Heart right ventricle (tissue), 16 donors: ENCODE results near the gene OR9Q1. TPM values are rescaled to one million over a fixed set of nuclear protein-coding genes. Genes with fewer than 3 reads are reported as not detected.

Source experiments
- ATAC-seq, 8 donors: fragments of 200-7000 bp; cut with Tn5 transposase; one replicate each; pipeline ENCODE4 v1.9.1; 2020; ENCODE audit warnings: mild to moderate bottlenecking in 8 of 8, moderate library complexity in 8 of 8, moderate number of reproducible peaks in 1 of 8
- DNase-seq, 2 donors: peaks; one replicate each; pipeline ENCODE4 v3.0.0-alpha.2; 2020
- H3K27ac ChIP-seq, 10 donors: fragments of 200-600 bp; sonication (generic) in 2 of 10; one replicate each; pipeline versions ENCODE4 v1.5.0 to v1.8.0; 2020 to 2022; ENCODE audit warnings: mild to moderate bottlenecking in 3 of 10
- H3K27me3 ChIP-seq, 7 donors: fragments of 200-600 bp; one replicate each; pipeline ENCODE4 v1.8.0; 2021 to 2022; ENCODE audit warnings: mild to moderate bottlenecking in 2 of 7
- H3K36me3 ChIP-seq, 9 donors: fragments of 200-600 bp; sonication (generic) in 1 of 9; one replicate each; pipeline versions ENCODE4 v1.5.0 to v1.8.0; 2020 to 2022; ENCODE audit warnings: mild to moderate bottlenecking in 2 of 9
- H3K4me1 ChIP-seq, 9 donors: fragments of 200-600 bp; sonication (generic) in 1 of 9; one replicate each; pipeline versions ENCODE4 v1.5.0 to v1.8.0; 2020 to 2022; ENCODE audit warnings: mild to moderate bottlenecking in 4 of 9
- H3K4me3 ChIP-seq, 10 donors: fragments of 200-600 bp; sonication (generic) in 2 of 10; one replicate each; pipeline versions ENCODE4 v1.5.0 to v1.8.0; 2020 to 2022; ENCODE audit warnings: mild to moderate bottlenecking in 7 of 10, moderate library complexity in 2 of 10
- H3K9me3 ChIP-seq, 11 donors: fragments of 200-600 bp in 10 of 11; sonication (generic) in 2 of 11; one replicate each; pipeline versions ENCODE4 v1.5.0 to v1.8.0; 2013 to 2022; ENCODE audit warnings: mild to moderate bottlenecking in 2 of 11, control low read depth in 1 of 11, moderate library complexity in 1 of 11
- CTCF ChIP-seq, 9 donors: fragments of 200-600 bp; sonication (generic) in 2 of 9; IDR thresholded peaks; one replicate each; pipeline versions ENCODE4 v1.5.0 to v1.8.0; 2021 to 2022; ENCODE audit warnings: antibody characterized with exemption in 9 of 9, mild to moderate bottlenecking in 5 of 9, moderate library complexity in 1 of 9
- WGBS, 2 donors: extraction: QIAGEN DNeasy Blood & Tissue Kit; methylation state at CpG; one replicate each; pipeline ENCODE4 v1.1.7; 2013; ENCODE audit warnings: inconsistent platforms in 1 of 2; 5-methylcytosine and 5-hydroxymethylcytosine counted together
- intact Hi-C, 10 donors: fragments of 100-400 bp; cut with DNase I; formaldehyde crosslinking; loops; one replicate each; pipeline versions ENCODE4 v1.11.1 to v1.14.2; 2022
- polyA plus RNA-seq, 2 donors: library from polyadenylated mRNA; stranded (reverse); fragments of 200-250 nt; gene quantifications; one replicate each; pipeline ENCODE4 v1.2.3, GENCODE V29; 2013
- total RNA-seq, 10 donors: library from RNA; stranded (reverse); fragmentation: NEBNext Ultra II Directional in 3 of 10; extraction: Animal tissue kit (Norgen Biotek cat#: 25700) in 3 of 10; gene quantifications; one replicate each; pipeline versions ENCODE4 v1.2.1 to v1.2.4, GENCODE V29; 2021 to 2023
- donor health status: Arrhythmogenic right ventricular cardiomyopathy.
- donor health status: ischemic (EF 13 %, LVEDD 7.1; RV severe dilation, severe dysfunction).
- donor health status: healthy with polysubstance abuse.
- donor health status: DM: no; HTN: yes; CAD: no.
- donor health status: DM: no; HTN: no; CAD: no.
- donor health status: ischemic (EF 25% LVEDD 6.9; RV normal size, moderate dysfunction).
- donor health status: ischemic (EF 25% LVEDD 5.7; RV mildly dilated, moderate dysfunction).
- donor health status: healthy.
- donor health status: DM: yes; HTN: yes; CAD: no.
- donor health status: Ischemic cardiomyopathy.
- donor health status: ischemic (EF 35%, LVEDD 5.7; RV mildly dilated, moderate dysfunction).
- donor health status: nonischemic (EF 11% LVEDD 7.7; RV severe dilation, severe dysfunction).
- donor health status: DM: yes; HTN: yes; CAD: no.
- donor health status: PGD.
- donor health status: ischemic (EF 29% LVEDD 5.4; RV normal size, mild dysfunction).
- donor health status: nonischemic (EF 23%, LVEDD 6.1; RV moderate dilation, normal function).

OR9Q1 gene
- total and polyA plus RNA-seq, 12 donors = not detected

GRCh38 chr11:58046231-58046630 is 22.6 kb downstream of the OR9Q1 start:
- intact Hi-C loops = no loop called here
- H3K36me3 ChIP-seq = no peaks in the 10 kb centered on the region
- WGBS, 2 donors = 59 to 67% methylated on average over 3 of the region's 3 CpGs
- H3K4me3 ChIP-seq = no peak overlapping the region
- ATAC-seq (no peak), DNase-seq (no peak)
- TF ChIP-seq CTCF (IDR thresholded peaks at IDR 0.05) = no peak
- no peaks in the 10 kb centered on the region for H3K27me3 ChIP-seq
- no peaks in the 10 kb centered on the region for H3K4me1 ChIP-seq
- no peak overlapping the region for H3K27ac ChIP-seq
- no peaks in the 10 kb centered on the region for H3K9me3 ChIP-seq

- intact Hi-C loops = no loop called here
- Histone ChIP-seq H3K4me1 (no peaks in the 10 kb centered on the region), H3K27me3 (no peaks in the 10 kb centered on the region), H3K4me3 (no peak overlapping the region), H3K27ac (no peak overlapping the region), H3K36me3 (no peaks in the 10 kb centered on the region), H3K9me3 (no peaks in the 10 kb centered on the region)
- DNase-seq = no peak
- 84 to 86% methylated on average over 3 of the region's 3 CpGs for WGBS, 2 donors
- TF ChIP-seq CTCF (IDR thresholded peaks at IDR 0.05) = no peak
- ATAC-seq = no peak
Measured at GRCh38 chr11:58047818-58048217, 24.1 kb downstream of the OR9Q1 start.

- ATAC-seq (no peak), DNase-seq (no peak)
- H3K9me3 ChIP-seq = peaks cover 0 to 8% (median 0%) of the 10 kb centered on the region in 11 donors
- no peak overlapping the region for H3K27ac ChIP-seq
- H3K27me3 ChIP-seq = no peaks in the 10 kb centered on the region
- no peak for TF ChIP-seq CTCF (IDR thresholded peaks at IDR 0.05)
- no peaks in the 10 kb centered on the region for H3K36me3 ChIP-seq
- WGBS, 2 donors = 92 to 93% methylated on average over 1 of the region's 1 CpG
- intact Hi-C loops = no loop called here
- H3K4me3 ChIP-seq = no peak overlapping the region
- H3K4me1 ChIP-seq = peaks cover 0 to 23% (median 13%) of the 10 kb centered on the region in 9 donors
Measured at GRCh38 chr11:58055806-58056401, 32.2 kb downstream of the OR9Q1 start.

GRCh38 chr11:58057481-58057880 is 33.8 kb downstream of the OR9Q1 start:
- WGBS, 2 donors = 75 to 88% methylated on average over 3 of the region's 3 CpGs
- no peaks in the 10 kb centered on the region for H3K36me3 ChIP-seq
- H3K9me3 ChIP-seq = peaks cover 0 to 8% (median 0%) of the 10 kb centered on the region in 11 donors
- H3K4me3 ChIP-seq = no peak overlapping the region
- no peak overlapping the region for H3K27ac ChIP-seq
- DNase-seq (no peak), ATAC-seq (no peak)
- intact Hi-C loops = no loop called here
- H3K4me1 ChIP-seq = peaks cover 0 to 23% (median 13%) of the 10 kb centered on the region in 9 donors
- TF ChIP-seq CTCF (IDR thresholded peaks at IDR 0.05) = no peak
- H3K27me3 ChIP-seq = no peaks in the 10 kb centered on the region
